ENCODE results near the gene RACK1. TPM values are rescaled to one million over a fixed set of nuclear protein-coding genes. Genes with fewer than 3 reads are reported as not detected.

Gene RACK1
- total and polyA plus RNA-seq, 2 of the 4 experiments (the other 2 are of a cell fraction): 4,263 to 9,350 TPM

GRCh38 chr5:181187500-181188213 is 56.0 kb downstream of the RACK1 start (continued):
- TF ChIP-seq NFE2L2 (IDR thresholded peaks at IDR 0.05; ENCODE audit: low read depth, low read length): no peak

- no peak for DNase-seq
- TF ChIP-seq BHLHE40 (IDR thresholded peaks at IDR 0.05; ENCODE audit: low read depth, low read length) (no peak), FOS (IDR thresholded peaks at IDR 0.05; ENCODE audit: low read depth, low read length) (no peak), CHD1 (IDR thresholded peaks at IDR 0.05; ENCODE audit: low read depth, low read length) (no peak), RCOR1 (IDR thresholded peaks at IDR 0.05; ENCODE audit: insufficient replicate concordance, low read length) (no peak), MXI1 (IDR thresholded peaks at IDR 0.05; ENCODE audit: borderline replicate concordance, low read depth, low read length) (no peak), ELK1 (IDR thresholded peaks at IDR 0.05; ENCODE audit: borderline replicate concordance, low read depth, low read length) (no peak), RAD21 (IDR thresholded peaks at IDR 0.05; ENCODE audit: low read length) (no peak), POLR2A (IDR thresholded peaks at IDR 0.05; ENCODE audit: low read depth, low read length) (no peak), CEBPB (IDR thresholded peaks at IDR 0.05; ENCODE audit: low read depth, low read length) (no peak), CTCF (conservative IDR thresholded peaks at IDR 0.05; ENCODE audit: low read depth, low read length) (no peak), SMC3 (IDR thresholded peaks at IDR 0.05; ENCODE audit: low read depth, low read length) (no peak), MAZ (IDR thresholded peaks at IDR 0.05; ENCODE audit: borderline replicate concordance, low read depth, low read length) (no peak)
Observed at GRCh38 chr5:181186986-181187499, 56.7 kb downstream of the RACK1 start.

More at GRCh38 chr5:181186986-181187499, 56.7 kb downstream of the RACK1 start:
- Histone ChIP-seq H4K8ac (ENCODE audit: low read depth in 2 of 2, low read length in 2 of 2) (0 out of 4 replicates have a peak overlapping the region, but pooled peaks of 1 of the 2 experiments have one; percentile 37), H3K4me2 (ENCODE audit: low read depth, low read length) (peak overlapping the region; percentile 71; the same call in 1 of the 2 replicates), H3K18ac (ENCODE audit: low read depth, low read length) (no peak overlapping the region), H2BK20ac (ENCODE audit: low read depth, low read length) (no peak overlapping the region), H3K27me3 (ENCODE audit: control insufficient read depth, insufficient read depth, low read length) (no peaks in the 10 kb centered on the region), H3K36me3 (ENCODE audit: control insufficient read depth, insufficient read depth, low read length) (no peaks in the 10 kb centered on the region), H3K56ac (ENCODE audit: extremely low read depth, insufficient read depth, low read length) (no peak overlapping the region), H3K4me1 (ENCODE audit: control insufficient read depth, insufficient read depth, low read length) (no peaks in the 10 kb centered on the region), H3K27ac (ENCODE audit: insufficient read depth, low read length) (no peak overlapping the region), H4K5ac (ENCODE audit: low read depth, low read length) (no peak overlapping the region), H3K14ac (replicated peaks; ENCODE audit: low read depth, low read length) (no peak overlapping the region), H2AFZ (replicated peaks; ENCODE audit: low read length, poor library complexity) (peak overlapping the region; percentile 91), H3K4ac (ENCODE audit: low read depth, low read length) (peak overlapping the region; percentile 66; the same call in 1 of the 2 replicates), H2BK15ac (ENCODE audit: low read depth, low read length) (no peak overlapping the region), H2BK120ac (ENCODE audit: low read depth, low read length) (no peak overlapping the region), H3K9me3 (ENCODE audit: control insufficient read depth, insufficient read depth, low read length) (no peaks in the 10 kb centered on the region), H2AK9ac (replicated peaks; ENCODE audit: low read depth, low read length, poor library complexity) (peak overlapping the region; percentile 37), H3K4me3 (ENCODE audit: insufficient read depth, low read depth, low read length) (peak overlapping the region; percentile 40; the same call in 1 of the 2 replicates), H4K20me1 (ENCODE audit: insufficient read depth, low read length) (peaks cover 12% of the 10 kb centered on the region), H2BK5ac (ENCODE audit: low read depth, low read length, poor library complexity, severe bottlenecking) (peak overlapping the region; percentile 59), H3K9me1 (ENCODE audit: insufficient read depth, low read length) (peaks cover 2% of the 10 kb centered on the region; the same call in 1 of the 2 replicates), H3K23ac (ENCODE audit: low read depth, low read length) (no peak overlapping the region), H3K79me1 (ENCODE audit: low read depth in 1 of 2, low read length in 2 of 2) (peaks cover under 1 to 2% of the 10 kb centered on the region in 2 experiments; a peak in 2 of 4 replicates), H4K91ac (ENCODE audit: insufficient read depth, low read depth, low read length) (no peak overlapping the region; the same call in 1 of the 2 replicates), H3K9ac (ENCODE audit: low read depth, low read length) (no peak overlapping the region), H2AK5ac (ENCODE audit: low read depth, low read length) (no peak overlapping the region)
- ChIA-PET CTCF (interaction anchor here (0.9 kb wide), 1 partner anchor 14 kb away, joined by 3 read pairs; no protein-coding TSS in a partner anchor), POLR2A (ENCODE audit: unreplicated experiment) (no interaction called here)
- no TSS peak for BruUV-seq (replicated peaks)
- in situ Hi-C loops (cut with MboI; ENCODE audit: low sequenced_read_pairs): loop anchor here (5.0 to 10.0 kb wide), 2 partner anchors 70 to 382 kb away; partner anchors contain the start of gene MGAT1
- WGBS, 2 experiments (ENCODE audit: extremely low coverage in 2 of 2, insufficient read length in 1 of 2): 55% methylated on average over 2 of the region's 8 CpGs; no CpG with 5 or more reads in 1 of the 2 experiments
- no peak for ATAC-seq (ENCODE audit: low read depth)
- dilution Hi-C loops (cut with HindIII; ENCODE audit: low sequenced_read_pairs, unreplicated experiment): no loop called here
- intact Hi-C loops (cut with micrococcal nuclease): loop anchor here (5.0 kb wide), 1 partner anchor 75 kb away; the partner anchor contains the start of gene TRIM52
